Breast epithelium (tissue), 3 donors: Measurements from ENCODE around the gene NAALADL2.

Experiments used
- CTCF ChIP-seq, 3 donors: fragments of 450-650 bp; IDR thresholded peaks; one replicate each; pipeline ENCODE4 v1.5.1; 2016 to 2017; ENCODE audit warnings: antibody characterized with exemption in 3 of 3, mild to moderate bottlenecking in 3 of 3, moderate library complexity in 3 of 3
- POLR2A ChIP-seq: fragments of 450-650 bp; IDR thresholded peaks from one replicate; pipeline ENCODE4 v1.6.1; 2016; ENCODE audit warnings: antibody characterized with exemption, mild to moderate bottlenecking, moderate library complexity
- POLR2AphosphoS5 ChIP-seq, 3 donors: sonication (generic); formaldehyde crosslinking; IDR thresholded peaks; one replicate each; pipeline ENCODE4 v1.6.1; 2017; ENCODE audit warnings: antibody characterized with exemption in 3 of 3

- TF ChIP-seq POLR2A (no peak), CTCF (IDR thresholded peaks at IDR 0.05) (no peak), POLR2AphosphoS5 (IDR thresholded peaks at IDR 0.05) (no peak)
These were observed 540.2 kb downstream of the NAALADL2 start for GRCh38 chr3:175399156-175399840.
